Measurements from ENCODE around the gene RBFA.

DNA sequence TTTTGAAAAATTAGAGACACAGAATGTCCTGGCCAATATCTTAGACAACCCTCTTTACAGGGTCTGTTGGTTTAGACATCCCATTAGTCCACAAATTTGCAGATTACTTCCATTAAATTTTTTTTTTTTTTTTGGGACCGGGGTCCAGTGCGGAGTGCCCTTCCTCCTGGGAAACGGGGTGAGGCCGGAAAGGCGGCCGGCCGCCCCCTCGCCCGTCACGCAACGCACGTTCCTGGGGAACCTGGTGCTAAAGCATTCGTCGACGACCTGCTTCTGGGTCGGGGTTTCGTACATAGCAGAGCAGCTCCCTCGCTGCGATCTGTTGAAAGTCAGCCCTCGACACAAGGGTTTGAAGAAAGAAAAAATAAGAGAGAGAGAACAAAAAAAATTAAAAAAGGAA is 21.5 kb upstream of the RBFA start:
- TF ChIP-seq, protein P1, sequence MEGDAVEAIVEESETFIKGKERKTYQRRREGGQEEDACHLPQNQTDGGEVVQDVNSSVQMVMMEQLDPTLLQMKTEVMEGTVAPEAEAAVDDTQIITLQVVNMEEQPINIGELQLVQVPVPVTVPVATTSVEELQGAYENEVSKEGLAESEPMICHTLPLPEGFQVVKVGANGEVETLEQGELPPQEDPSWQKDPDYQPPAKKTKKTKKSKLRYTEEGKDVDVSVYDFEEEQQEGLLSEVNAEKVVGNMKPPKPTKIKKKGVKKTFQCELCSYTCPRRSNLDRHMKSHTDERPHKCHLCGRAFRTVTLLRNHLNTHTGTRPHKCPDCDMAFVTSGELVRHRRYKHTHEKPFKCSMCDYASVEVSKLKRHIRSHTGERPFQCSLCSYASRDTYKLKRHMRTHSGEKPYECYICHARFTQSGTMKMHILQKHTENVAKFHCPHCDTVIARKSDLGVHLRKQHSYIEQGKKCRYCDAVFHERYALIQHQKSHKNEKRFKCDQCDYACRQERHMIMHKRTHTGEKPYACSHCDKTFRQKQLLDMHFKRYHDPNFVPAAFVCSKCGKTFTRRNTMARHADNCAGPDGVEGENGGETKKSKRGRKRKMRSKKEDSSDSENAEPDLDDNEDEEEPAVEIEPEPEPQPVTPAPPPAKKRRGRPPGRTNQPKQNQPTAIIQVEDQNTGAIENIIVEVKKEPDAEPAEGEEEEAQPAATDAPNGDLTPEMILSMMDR (tag by site-specific recombination; IDR thresholded peaks at IDR 0.05) = no peak
- TF ChIP-seq, protein P2, sequence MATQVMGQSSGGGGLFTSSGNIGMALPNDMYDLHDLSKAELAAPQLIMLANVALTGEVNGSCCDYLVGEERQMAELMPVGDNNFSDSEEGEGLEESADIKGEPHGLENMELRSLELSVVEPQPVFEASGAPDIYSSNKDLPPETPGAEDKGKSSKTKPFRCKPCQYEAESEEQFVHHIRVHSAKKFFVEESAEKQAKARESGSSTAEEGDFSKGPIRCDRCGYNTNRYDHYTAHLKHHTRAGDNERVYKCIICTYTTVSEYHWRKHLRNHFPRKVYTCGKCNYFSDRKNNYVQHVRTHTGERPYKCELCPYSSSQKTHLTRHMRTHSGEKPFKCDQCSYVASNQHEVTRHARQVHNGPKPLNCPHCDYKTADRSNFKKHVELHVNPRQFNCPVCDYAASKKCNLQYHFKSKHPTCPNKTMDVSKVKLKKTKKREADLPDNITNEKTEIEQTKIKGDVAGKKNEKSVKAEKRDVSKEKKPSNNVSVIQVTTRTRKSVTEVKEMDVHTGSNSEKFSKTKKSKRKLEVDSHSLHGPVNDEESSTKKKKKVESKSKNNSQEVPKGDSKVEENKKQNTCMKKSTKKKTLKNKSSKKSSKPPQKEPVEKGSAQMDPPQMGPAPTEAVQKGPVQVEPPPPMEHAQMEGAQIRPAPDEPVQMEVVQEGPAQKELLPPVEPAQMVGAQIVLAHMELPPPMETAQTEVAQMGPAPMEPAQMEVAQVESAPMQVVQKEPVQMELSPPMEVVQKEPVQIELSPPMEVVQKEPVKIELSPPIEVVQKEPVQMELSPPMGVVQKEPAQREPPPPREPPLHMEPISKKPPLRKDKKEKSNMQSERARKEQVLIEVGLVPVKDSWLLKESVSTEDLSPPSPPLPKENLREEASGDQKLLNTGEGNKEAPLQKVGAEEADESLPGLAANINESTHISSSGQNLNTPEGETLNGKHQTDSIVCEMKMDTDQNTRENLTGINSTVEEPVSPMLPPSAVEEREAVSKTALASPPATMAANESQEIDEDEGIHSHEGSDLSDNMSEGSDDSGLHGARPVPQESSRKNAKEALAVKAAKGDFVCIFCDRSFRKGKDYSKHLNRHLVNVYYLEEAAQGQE (tag by site-specific recombination; IDR thresholded peaks at IDR 0.05) = no peak
- TF ChIP-seq ZNF677 (tag by site-specific recombination; IDR thresholded peaks at IDR 0.05) = no peak
